Fibroblast of skin of abdomen (primary cell): ENCODE data around the gene GPR62.

Experiments
- DNase-seq: peaks from one replicate; pipeline ENCODE4 v3.0.0-alpha.2; 2013

Gene GPR62

GRCh38 chr3:51955893-51956770 lies 951 bp downstream of the GPR62 start:
- peak; percentile 45 for DNase-seq

- no peak for DNase-seq
These were observed 2.5 kb downstream of the GPR62 start for GRCh38 chr3:51957520-51958205.

- DNase-seq: no peak
These were observed 3.7 kb downstream of the GPR62 start for GRCh38 chr3:51958603-51959521.

- no peak for DNase-seq
These were observed 4.5 kb downstream of the GPR62 start for GRCh38 chr3:51959651-51960050.

GRCh38 chr3:51960386-51960785 lies 5.2 kb downstream of the GPR62 start:
- DNase-seq: no peak

- no peak for DNase-seq
These were observed 5.8 kb downstream of the GPR62 start for GRCh38 chr3:51961011-51961410.

- DNase-seq: no peak
These were observed 6.7 kb downstream of the GPR62 start for GRCh38 chr3:51961602-51962569.

- DNase-seq: no peak
These were observed 7.8 kb downstream of the GPR62 start for GRCh38 chr3:51962854-51963530.

- no peak for DNase-seq
These were observed 8.8 kb downstream of the GPR62 start for GRCh38 chr3:51963951-51964451.

GRCh38 chr3:51964521-51964920 lies 9.3 kb downstream of the GPR62 start:
- DNase-seq: no peak

GRCh38 chr3:51966016-51966415 lies 10.8 kb downstream of the GPR62 start:
- DNase-seq: no peak

- DNase-seq: no peak
These were observed 11.3 kb downstream of the GPR62 start for GRCh38 chr3:51966486-51966885.

GRCh38 chr3:51966922-51967383 lies 11.8 kb downstream of the GPR62 start:
- DNase-seq: no peak

- DNase-seq: peak; percentile 55
These were observed 12.4 kb downstream of the GPR62 start, which contains the start of gene PCBP4 for GRCh38 chr3:51967384-51968169. Gene PCBP4, minus strand, starts transcription at chr3:51967454. Its CDS starts 6,214 bp downstream, at chr3:51961240.

- peak; percentile 53 for DNase-seq
These were observed 13.1 kb downstream of the GPR62 start for GRCh38 chr3:51968170-51968775.

- DNase-seq: no peak
These were observed 13.9 kb downstream of the GPR62 start for GRCh38 chr3:51968883-51969678.

- DNase-seq: no peak
These were observed 14.7 kb downstream of the GPR62 start for GRCh38 chr3:51969841-51970240.

- DNase-seq: no peak
These were observed 15.6 kb downstream of the GPR62 start for GRCh38 chr3:51970606-51971300.
